ENCODE measurements around the gene FGF4.

Gene FGF4

DNA sequence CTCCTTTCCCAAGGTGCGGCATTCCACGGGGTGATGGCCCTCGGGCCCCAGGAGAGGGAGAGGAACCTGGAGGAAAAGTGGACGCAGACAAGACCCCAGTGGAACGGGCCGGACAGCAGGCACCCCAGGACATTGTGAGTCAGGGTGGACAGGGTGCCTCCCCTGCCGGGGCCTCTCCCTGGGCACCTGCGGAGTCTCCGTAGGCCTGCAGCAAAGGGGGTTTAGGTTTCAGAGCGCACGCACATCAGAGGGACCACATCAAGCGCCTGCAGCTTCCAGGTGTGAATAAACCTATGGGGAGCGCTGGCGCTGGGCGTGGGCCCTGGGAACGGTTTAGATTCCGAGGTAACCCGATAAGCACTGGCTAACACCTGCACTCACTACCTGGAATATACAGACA is 48.7 kb downstream of the FGF4 start:
- DNase-seq (ENCODE audit: low read depth in 2 of 3, low spot score in 2 of 3): no peak

GRCh38 chr11:69726019-69726418 is 49.1 kb downstream of the FGF4 start:
- DNase-seq (ENCODE audit: low read depth in 2 of 3, low spot score in 2 of 3): no peak

DNA sequence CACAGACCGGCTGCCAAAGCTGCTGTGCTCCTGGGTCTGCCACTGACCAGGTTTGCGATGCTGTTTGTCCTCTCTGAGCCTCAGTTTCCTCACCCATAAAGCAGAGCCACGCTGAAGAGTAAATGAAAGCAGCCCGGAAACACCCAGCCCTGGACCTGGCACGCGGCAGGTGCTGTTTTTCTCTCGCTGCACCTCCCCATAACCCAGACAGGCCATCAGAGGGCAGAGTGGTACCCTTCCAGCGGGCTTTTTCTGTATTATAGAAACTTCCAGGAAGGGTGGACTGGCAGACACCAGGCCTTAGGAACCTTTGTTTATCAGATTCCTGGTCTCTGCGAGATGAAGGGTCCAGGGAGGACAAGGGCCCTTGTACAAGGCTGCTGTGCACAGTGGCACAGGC is 53.4 kb downstream of the FGF4 start:
- DNase-seq (ENCODE audit: low read depth in 2 of 3, low spot score in 2 of 3): no peak

DNA sequence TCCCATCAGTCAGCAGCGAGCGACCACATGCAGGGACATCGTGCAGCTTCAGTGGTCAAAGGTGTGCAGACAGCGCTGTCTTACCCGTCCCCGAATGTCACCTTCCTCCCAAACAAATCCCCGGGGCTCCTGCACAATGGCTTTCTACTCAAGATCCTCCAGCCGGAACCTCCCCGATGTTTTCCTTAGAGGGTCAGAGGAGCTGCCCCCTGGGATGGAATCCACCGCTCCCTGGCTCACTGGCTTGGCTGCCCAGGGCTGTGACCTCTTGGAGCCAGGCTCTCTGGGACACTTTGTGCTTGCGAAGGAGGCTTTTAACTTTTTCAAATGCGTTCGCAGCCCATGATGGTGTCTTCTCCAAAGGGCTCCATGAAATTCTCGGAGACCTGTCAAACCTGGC is 54.0 kb downstream of the FGF4 start:
- no peak for DNase-seq (ENCODE audit: low read depth in 2 of 3, low spot score in 2 of 3)
